Hypothalamus (tissue), 51 donors: Measurements from ENCODE around the gene PLCB4.

Experiments
- DNase-seq, 51 donors: peaks; one replicate each; lab custom pipeline; 2025; lab: John Stamatoyannopoulos, UW

PLCB4 gene

DNA sequence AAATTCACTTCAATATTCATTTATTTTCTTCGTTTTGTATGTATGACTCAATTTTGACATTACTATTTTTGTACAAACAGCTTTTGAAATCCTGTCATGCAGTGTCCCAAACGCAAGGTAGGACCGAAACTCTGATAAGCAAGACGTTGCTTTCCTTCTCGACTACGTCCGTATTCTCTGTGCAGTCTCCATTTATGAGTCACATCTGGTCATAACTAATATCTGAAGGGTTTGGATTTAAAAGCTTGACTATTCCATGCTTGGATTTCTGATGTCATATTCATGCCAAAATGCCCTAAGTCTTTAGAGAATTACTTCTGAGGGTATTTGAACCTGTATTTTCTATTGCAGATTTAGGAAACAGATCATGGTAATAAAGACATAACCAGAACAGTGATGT, 407.8 kb downstream of the PLCB4 start:
- no peak for DNase-seq

- DNase-seq = no peak
Measured at GRCh38 chr20:9478771-9479170, 409.9 kb downstream of the PLCB4 start.

GRCh38 chr20:9480066-9480465, 411.2 kb downstream of the PLCB4 start:
- no peak for DNase-seq

- DNase-seq = no peak
Measured at GRCh38 chr20:9482180-9482579, 413.3 kb downstream of the PLCB4 start.

DNA sequence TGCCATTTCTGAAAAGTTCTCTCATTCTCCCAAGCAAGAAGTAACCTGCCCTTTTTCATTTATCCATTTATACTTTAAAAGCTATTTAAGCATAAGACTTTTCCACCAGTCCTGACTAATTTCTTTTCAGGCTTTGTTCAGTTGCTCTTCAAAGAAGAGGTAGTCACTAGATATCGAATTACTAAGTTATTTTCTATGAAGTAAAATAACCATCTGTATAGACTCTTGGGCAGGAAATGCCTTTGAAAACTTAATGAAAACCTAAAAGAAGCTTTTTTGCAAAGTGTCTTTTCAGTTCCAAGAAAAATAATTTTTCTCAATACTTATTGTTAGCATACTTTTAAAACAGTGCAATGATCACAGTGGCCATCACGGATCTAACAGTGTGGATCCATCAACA, 414.2 kb downstream of the PLCB4 start:
- no peak for DNase-seq

- no peak for DNase-seq
Measured at GRCh38 chr20:9485614-9486340, 416.9 kb downstream of the PLCB4 start.

DNA sequence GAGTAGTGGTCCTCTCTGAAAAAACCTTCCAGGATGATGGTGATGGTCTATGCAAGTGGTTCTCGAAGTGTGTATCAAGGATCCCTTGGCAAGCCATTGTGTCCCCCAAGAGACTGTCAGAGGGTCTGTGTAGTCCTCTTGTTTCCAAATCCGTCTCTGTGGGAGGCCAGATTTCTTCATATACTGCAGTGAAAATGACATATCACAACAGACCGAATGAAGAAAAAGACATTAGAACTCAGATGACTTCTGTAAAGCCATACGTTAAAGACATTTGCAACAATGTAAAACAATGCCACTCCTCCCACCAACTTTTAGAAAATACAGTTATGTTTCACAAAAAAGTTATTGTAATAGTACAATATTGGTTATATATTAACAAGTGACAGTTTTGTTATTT, 418.3 kb downstream of the PLCB4 start:
- no peak for DNase-seq

DNA sequence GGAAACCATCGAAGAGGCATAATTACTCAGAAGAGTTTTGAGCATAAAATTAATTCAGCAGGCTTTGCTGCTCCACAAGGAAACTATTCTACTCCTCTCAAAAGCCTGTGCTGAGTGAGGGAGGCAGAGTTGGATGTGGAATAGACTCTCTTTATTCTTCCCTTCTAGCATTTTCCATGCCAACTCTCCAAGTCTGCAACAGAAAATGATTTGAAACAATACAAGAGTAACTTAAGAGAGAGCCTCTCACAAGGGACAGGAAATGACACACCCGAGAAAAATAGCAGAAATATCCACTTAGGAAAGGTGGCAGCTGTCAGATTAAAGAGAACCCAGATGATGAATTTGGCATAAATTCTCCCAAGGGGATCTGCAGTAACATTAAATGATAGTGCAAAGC, 419.2 kb downstream of the PLCB4 start:
- peak in 10 of 51 donors; percentile 11 to 68 (median 18) for DNase-seq

DNA sequence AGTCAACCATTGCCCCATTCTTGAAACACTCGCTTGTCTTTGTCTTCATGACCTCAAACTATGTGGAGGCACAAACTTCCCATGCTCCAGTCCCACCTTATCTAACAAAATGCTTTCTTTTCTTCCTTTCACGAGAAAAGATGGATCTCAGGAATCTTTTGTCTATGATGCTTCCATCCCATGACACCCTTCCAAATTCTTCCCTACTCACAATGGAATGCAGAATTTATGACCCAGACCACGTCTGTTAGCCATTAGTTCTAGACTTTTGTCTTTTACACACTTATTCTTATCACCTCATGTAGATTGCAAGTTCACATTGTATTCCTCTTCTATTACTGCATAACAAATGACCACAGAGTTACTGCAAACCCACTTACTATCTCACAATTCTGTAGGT, 421.3 kb downstream of the PLCB4 start:
- DNase-seq = no peak

- DNase-seq = no peak
Measured at GRCh38 chr20:9490631-9491030, 421.7 kb downstream of the PLCB4 start.

DNA sequence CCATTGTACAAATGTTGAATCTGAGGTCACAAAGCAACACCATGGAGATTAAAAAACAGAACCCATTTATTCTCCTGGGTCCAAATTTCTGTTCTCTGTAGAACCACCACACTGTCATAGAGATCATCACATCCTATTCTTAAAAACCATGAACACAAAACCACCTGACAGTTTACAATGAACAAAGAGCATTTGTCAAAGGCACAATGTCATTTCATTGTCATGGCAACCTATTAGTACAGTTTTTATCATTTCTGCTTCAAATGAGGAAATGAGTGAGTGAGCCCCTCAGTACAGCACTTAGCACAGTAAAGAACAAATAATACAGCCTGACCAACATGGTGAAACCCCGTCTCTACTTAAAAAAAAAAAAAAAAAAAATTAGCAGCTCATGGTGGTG, 422.4 kb downstream of the PLCB4 start:
- no peak for DNase-seq

DNA sequence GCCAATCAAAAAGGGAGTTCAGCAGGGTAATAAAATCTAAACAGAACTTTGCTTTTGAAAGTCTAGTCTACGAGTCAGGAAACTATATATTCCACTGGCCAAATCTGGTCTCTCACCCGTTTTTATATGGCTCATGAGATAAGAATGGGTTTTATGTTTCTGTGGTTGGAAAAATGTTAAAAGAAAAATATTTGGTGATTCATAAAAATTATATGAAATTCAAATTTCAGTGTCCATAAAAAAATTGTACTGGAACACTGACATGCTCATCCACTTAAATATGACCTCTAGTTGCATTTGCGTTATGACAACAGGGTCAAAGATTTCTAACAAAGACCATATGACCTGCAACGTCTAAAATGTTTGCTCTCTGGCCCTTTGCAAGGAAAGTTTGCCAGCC, 423.2 kb downstream of the PLCB4 start:
- no peak for DNase-seq

- DNase-seq = no peak
Measured at GRCh38 chr20:9493803-9494202, 424.9 kb downstream of the PLCB4 start.

DNA sequence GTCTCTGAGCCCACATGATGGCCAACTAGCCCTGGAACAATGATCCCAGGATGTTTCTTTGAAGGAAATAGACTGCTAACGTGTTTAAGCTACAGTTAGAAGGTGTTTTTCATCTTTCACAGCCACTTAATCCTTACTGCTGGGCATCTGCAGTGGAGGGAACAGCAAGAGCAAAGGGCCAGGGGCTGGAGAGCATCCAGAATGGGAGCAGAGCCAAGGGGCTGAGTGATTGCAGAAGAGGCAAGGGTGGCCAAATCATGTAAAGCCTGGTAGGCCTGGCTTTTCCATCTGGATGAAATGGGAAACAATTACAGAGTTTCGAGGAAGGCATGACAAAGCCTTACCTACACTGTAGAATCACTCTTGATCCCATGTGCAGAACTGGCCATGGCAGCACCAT, 426.8 kb downstream of the PLCB4 start:
- no peak for DNase-seq

DNA sequence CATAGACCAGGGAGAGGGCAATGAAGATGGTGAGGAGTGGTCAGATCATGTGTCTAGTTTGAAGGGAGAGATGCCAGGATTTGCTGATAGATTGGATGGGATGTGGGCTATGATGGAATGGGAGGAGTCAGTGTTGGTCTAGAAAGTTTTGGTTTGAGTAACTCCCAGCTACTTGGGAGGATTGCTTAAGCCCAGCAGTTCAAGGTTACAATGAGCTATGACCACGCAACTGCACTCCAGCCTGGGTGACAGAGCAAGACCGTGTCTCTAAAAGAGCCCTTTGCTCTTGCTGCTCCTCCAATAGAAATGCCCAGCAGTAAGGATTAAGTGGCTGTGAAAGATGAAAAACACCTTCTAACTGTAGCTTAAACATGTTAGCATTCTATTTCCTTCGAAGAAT, 427.3 kb downstream of the PLCB4 start:
- no peak for DNase-seq

GRCh38 chr20:9498322-9498721, 429.4 kb downstream of the PLCB4 start:
- no peak for DNase-seq

DNA sequence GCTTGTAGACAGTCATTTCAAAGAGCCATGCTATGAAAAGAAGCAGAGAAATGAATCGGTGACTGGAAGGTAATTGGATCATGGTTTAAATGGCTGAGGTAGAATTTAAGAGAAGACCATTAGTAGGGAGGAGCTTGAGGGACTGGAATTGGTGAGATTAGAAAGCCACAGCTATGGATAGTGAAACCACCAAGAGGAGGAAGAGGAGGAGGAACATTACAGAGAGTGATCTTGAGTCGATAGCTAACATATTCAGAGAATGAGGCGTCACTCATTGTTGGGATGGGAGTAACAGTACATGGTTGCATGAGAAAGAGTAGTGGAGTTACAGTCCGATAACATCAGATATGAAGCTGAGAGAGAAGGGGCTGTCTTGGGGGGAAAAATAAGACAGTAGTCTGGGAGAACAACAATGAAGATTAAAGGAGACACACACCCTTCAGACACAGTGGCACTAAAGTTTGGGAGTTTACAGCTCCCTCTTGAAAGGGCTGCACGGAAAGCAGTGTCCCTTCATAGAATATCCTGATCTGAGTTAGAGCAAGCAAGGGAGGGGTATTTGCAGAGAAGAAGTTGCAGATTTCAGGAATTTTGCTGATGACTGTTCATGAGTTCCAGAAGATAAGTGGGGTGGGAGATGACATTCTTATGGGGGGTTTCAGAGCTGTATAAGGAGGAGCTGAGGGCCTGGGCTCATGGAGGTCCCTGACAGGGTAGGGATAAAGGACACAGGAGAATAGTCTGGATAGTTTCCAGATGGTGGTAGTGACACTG, 430.4 kb downstream of the PLCB4 start:
- DNase-seq = no peak

DNA sequence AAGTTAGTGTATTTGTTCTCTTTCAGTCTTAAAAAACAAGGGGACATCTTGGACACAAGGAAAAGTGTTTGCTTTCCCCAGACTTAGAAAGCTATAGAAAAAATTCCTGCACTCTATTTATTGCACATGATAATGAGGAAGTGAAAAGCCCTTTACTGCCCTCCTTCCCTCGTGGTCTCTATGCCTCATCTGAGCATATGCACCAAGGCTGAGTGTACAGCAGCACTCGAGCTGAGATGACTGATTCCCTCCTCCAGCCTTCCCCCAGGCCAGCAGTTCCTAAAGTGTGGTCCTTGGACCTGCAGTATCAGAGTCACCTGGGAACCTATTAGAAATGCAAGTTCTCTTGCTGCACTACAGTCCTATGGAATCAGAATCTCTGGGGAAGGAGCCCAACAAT, 431.2 kb downstream of the PLCB4 start:
- DNase-seq = peak in 2 of 51 donors; percentile 7 to 28

DNA sequence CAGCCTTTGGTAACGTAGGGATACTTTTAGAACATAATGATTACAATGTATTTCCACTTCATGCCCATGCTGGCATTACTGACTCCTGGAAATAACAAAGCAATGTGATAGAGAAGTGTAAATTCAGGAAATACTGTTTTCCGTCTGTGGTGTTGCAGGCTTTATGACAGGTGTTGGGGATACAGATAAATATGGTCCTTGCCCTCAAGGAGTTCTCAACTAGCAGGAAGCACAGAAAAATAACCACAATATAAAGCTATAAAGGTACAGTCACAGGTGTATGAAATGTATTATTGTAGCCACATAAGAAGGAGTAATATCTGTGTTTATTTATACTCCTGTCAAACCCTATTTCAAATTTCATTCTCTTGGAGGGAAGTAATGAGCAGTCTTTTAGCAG, 432.6 kb downstream of the PLCB4 start:
- no peak for DNase-seq

GRCh38 chr20:9503526-9504245, 434.8 kb downstream of the PLCB4 start:
- DNase-seq = peak in 3 of 51 donors; percentile 11 to 21 (median 18)

DNA sequence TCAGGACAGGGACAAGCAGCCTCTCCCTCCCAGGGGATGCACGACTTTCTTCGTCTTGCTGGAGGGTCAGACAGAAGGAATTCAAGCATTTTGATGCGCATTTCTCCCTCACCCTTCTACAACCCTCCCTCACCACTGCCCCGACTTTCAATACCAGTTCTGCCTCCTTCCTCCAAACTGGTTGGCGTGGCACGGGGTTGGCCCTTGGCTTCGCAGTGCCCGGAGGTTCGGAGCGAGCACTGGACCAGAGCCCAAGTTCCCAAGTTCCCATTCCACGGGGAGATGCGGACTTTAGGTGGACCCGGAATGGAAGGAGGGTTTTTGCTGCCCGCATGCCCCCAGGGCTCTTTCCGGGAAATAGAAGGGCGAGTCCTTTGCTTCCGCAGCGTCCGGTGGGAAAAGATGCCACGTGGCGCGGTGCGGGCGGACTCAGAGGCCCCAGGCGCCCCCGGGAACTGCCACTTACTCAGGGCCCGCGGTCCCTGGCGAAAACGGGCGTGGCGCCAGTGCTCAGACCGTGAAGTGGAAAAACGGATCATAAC, 437.5 kb downstream of the PLCB4 start:
- DNase-seq = peak in 1 of 51 donors; percentile 22
